ENCODE results near the gene DDX3X. TPM values are rescaled to one million over a fixed set of nuclear protein-coding genes. Genes with fewer than 3 reads are reported as not detected.
A peak's percentile ranks its signal among the peaks of the same experiment; 100 is the strongest.

The DDX3X gene
- total and polyA plus RNA-seq, 9 of the 15 experiments (the other 6 are each of a cell fraction or from before 2014, with no cell fraction given), result 51.3 to 232 (median 138) TPM

DNA sequence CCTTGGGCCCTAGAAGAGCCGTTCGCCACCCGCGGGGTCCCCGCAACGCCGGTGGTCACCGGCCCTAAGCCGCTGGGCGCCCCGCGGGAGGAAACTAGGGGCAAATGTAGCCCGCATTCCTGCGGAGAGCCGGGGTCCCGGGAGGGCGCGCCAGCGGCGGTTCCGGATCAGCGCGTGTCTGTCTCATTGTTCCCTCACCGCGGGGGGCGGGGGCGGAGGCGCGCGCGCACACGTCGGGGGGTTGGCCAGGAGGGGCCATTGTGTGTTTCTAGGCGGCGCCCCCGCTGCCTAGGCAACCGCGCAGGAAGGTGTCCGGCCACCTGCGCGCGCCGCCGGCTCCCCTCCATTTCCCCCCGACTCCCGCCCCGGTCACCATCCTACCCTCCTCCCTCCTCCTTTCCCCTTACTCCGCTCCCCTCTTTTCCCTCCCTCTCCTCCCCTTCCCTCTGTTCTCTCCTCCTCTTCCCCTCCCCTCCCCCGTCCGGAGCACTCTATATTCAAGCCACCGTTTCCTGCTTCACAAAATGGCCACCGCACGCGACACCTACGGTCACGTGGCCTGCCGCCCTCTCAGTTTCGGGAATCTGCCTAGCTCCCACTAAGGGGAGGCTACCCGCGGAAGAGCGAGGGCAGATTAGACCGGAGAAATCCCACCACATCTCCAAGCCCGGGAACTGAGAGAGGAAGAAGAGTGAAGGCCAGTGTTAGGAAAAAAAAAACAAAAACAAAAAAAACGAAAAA, 789 bp upstream of the DDX3X start (continued):
- TF ChIP-seq, protein P1, sequence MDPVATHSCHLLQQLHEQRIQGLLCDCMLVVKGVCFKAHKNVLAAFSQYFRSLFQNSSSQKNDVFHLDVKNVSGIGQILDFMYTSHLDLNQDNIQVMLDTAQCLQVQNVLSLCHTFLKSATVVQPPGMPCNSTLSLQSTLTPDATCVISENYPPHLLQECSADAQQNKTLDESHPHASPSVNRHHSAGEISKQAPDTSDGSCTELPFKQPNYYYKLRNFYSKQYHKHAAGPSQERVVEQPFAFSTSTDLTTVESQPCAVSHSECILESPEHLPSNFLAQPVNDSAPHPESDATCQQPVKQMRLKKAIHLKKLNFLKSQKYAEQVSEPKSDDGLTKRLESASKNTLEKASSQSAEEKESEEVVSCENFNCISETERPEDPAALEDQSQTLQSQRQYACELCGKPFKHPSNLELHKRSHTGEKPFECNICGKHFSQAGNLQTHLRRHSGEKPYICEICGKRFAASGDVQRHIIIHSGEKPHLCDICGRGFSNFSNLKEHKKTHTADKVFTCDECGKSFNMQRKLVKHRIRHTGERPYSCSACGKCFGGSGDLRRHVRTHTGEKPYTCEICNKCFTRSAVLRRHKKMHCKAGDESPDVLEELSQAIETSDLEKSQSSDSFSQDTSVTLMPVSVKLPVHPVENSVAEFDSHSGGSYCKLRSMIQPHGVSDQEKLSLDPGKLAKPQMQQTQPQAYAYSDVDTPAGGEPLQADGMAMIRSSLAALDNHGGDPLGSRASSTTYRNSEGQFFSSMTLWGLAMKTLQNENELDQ (CRISPR knock-in tag; IDR thresholded peaks at IDR 0.05; ENCODE audit: borderline replicate concordance), result no peak; the same call in 1 of the 2 replicates
- TF ChIP-seq KAT2B (IDR thresholded peaks at IDR 0.05; ENCODE audit: low read depth, low read length) (no peak), NFE2L1 (tag; IDR thresholded peaks at IDR 0.05; ENCODE audit: borderline replicate concordance, low read depth) (no peak), GTF2E2 (tag; IDR thresholded peaks at IDR 0.05) (no peak), JUNB (CRISPR knock-in tag; conservative IDR thresholded peaks at IDR 0.05) (no peak), TEAD2 (tag; IDR thresholded peaks at IDR 0.05) (no peak), RHOXF2B (CRISPR knock-in tag; conservative IDR thresholded peaks at IDR 0.05) (no peak), SLC30A9 (CRISPR knock-in tag; IDR thresholded peaks at IDR 0.05) (no peak), KLF6 (CRISPR knock-in tag; IDR thresholded peaks at IDR 0.05; ENCODE audit: borderline replicate concordance) (no peak), GTF2F1 (IDR thresholded peaks at IDR 0.05; ENCODE audit: low read depth, low read length) (no peak), TEAD1 (CRISPR knock-in tag; IDR thresholded peaks at IDR 0.05) (peak in 1 of 2 experiments; percentile 79; a peak in 1 of 4 replicates), DPF2 (IDR thresholded peaks at IDR 0.05) (peak; percentile 71), CEBPB (tag; IDR thresholded peaks at IDR 0.05) (no peak), ZNF57 (CRISPR knock-in tag; IDR thresholded peaks at IDR 0.05) (no peak), THRAP3 (IDR thresholded peaks at IDR 0.05; ENCODE audit: borderline replicate concordance) (0 out of 2 replicates have a peak, but pooled peaks have one; percentile 16), BCOR (IDR thresholded peaks at IDR 0.05) (peak; percentile 45), SNRNP70 (optimal IDR thresholded peaks at IDR 0.05; ENCODE audit: low read depth, low read length) (no peak), MXI1 (IDR thresholded peaks at IDR 0.05; ENCODE audit: low read depth, low read length) (peak; percentile 80), MEF2D (tag; conservative IDR thresholded peaks at IDR 0.05; ENCODE audit: low read depth) (0 out of 2 replicates have a peak, but pooled peaks have one; percentile 63), ZFPM2 (CRISPR knock-in tag; IDR thresholded peaks at IDR 0.05) (no peak)
- TF ChIP-seq, protein P2, sequence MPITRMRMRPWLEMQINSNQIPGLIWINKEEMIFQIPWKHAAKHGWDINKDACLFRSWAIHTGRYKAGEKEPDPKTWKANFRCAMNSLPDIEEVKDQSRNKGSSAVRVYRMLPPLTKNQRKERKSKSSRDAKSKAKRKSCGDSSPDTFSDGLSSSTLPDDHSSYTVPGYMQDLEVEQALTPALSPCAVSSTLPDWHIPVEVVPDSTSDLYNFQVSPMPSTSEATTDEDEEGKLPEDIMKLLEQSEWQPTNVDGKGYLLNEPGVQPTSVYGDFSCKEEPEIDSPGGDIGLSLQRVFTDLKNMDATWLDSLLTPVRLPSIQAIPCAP (CRISPR knock-in tag; IDR thresholded peaks at IDR 0.05; ENCODE audit: borderline replicate concordance), result no peak
- TF ChIP-seq, protein P3, sequence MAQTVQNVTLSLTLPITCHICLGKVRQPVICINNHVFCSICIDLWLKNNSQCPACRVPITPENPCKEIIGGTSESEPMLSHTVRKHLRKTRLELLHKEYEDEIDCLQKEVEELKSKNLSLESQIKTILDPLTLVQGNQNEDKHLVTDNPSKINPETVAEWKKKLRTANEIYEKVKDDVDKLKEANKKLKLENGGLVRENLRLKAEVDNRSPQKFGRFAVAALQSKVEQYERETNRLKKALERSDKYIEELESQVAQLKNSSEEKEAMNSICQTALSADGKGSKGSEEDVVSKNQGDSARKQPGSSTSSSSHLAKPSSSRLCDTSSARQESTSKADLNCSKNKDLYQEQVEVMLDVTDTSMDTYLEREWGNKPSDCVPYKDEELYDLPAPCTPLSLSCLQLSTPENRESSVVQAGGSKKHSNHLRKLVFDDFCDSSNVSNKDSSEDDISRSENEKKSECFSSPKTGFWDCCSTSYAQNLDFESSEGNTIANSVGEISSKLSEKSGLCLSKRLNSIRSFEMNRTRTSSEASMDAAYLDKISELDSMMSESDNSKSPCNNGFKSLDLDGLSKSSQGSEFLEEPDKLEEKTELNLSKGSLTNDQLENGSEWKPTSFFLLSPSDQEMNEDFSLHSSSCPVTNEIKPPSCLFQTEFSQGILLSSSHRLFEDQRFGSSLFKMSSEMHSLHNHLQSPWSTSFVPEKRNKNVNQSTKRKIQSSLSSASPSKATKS (CRISPR knock-in tag; IDR thresholded peaks at IDR 0.05), result no peak
- TF ChIP-seq, protein P4, sequence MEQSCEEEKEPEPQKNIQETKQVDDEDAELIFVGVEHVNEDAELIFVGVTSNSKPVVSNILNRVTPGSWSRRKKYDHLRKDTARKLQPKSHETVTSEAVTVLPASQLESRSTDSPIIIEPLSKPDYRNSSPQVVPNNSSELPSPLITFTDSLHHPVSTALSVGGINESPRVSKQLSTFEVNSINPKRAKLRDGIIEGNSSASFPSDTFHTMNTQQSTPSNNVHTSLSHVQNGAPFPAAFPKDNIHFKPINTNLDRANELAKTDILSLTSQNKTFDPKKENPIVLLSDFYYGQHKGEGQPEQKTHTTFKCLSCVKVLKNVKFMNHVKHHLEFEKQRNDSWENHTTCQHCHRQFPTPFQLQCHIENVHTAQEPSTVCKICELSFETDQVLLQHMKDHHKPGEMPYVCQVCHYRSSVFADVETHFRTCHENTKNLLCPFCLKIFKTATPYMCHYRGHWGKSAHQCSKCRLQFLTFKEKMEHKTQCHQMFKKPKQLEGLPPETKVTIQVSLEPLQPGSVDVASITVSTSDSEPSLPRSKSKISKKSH (CRISPR knock-in tag; IDR thresholded peaks at IDR 0.05), result no peak
